ENCODE results near the gene PTPN21.

GRCh38 chr14:88518592-88519512, 36.0 kb downstream of the PTPN21 start:
- TF ChIP-seq TEAD4 (IDR thresholded peaks at IDR 0.05; ENCODE audit: low read length) = no peak
- no peak for TF ChIP-seq TEAD4 (CRISPR knock-in tag; IDR thresholded peaks at IDR 0.05; ENCODE audit: borderline replicate concordance)
- no peak for TF ChIP-seq MXD1 (CRISPR knock-in tag; IDR thresholded peaks at IDR 0.05; ENCODE audit: borderline replicate concordance, poor library complexity, severe bottlenecking)
- TF ChIP-seq ATF3 (IDR thresholded peaks at IDR 0.05) = no peak
- no peak for TF ChIP-seq ATF3 (CRISPR knock-in tag; conservative IDR thresholded peaks at IDR 0.05)
- TF ChIP-seq ZNF318 (IDR thresholded peaks at IDR 0.05; ENCODE audit: borderline replicate concordance in 1 of 2, low read depth in 1 of 2) = no peak
- TF ChIP-seq MXI1 (IDR thresholded peaks at IDR 0.05; ENCODE audit: low read depth, low read length) = no peak
- TF ChIP-seq KLF10 (CRISPR knock-in tag; IDR thresholded peaks at IDR 0.05) = no peak
